Mesendoderm (in vitro differentiated cells): Measurements from ENCODE around the gene STIM2.

Experiments used
- DNase-seq: peaks from one replicate; pipeline ENCODE4 v3.0.0; 2013
- H2AK5ac ChIP-seq: 2 replicates; pipeline ENCODE4 v1.6.1; 2013; ENCODE audit warnings: low read length, inconsistent platforms
- H2BK120ac ChIP-seq: 2 replicates; pipeline ENCODE4 v1.6.1; 2013; ENCODE audit warnings: low read depth, mild to moderate bottlenecking, low read length, moderate library complexity, mixed read lengths
- H2BK15ac ChIP-seq: replicated peaks from 2 replicates; pipeline ENCODE4 v1.6.1; 2013; ENCODE audit warnings: low read depth, mild to moderate bottlenecking, moderate library complexity
- H2BK5ac ChIP-seq: 2 replicates; pipeline ENCODE4 v1.6.1; 2013; ENCODE audit warnings: low read length, inconsistent platforms
- H3K18ac ChIP-seq: 2 replicates; pipeline ENCODE4 v1.6.1; 2013; ENCODE audit warnings: mild to moderate bottlenecking, low read length, mixed read lengths
- H3K23ac ChIP-seq: one replicate; pipeline ENCODE4 v1.6.1; 2013; ENCODE audit warnings: low read length
- H3K27ac ChIP-seq: 2 replicates; pipeline ENCODE4 v1.5.1; 2013; ENCODE audit warnings: low read depth, mild to moderate bottlenecking, inconsistent platforms, low read length, moderate library complexity
- H3K27me3 ChIP-seq: 2 replicates; pipeline ENCODE4 v1.6.1; 2013; ENCODE audit warnings: low read length, control low read depth, mild to moderate bottlenecking, inconsistent platforms; ENCODE audit not compliant: insufficient read depth, poor library complexity
- H3K36me3 ChIP-seq: 2 replicates; pipeline ENCODE4 v1.6.1; 2013; ENCODE audit warnings: low read length, inconsistent platforms; ENCODE audit not compliant: control insufficient read depth, insufficient read depth
- H3K4ac ChIP-seq: one replicate; pipeline ENCODE4 v1.6.1; 2013; ENCODE audit warnings: low read depth, mild to moderate bottlenecking, low read length, moderate library complexity
- H3K4me1 ChIP-seq: 2 replicates; pipeline ENCODE4 v1.6.1; 2013; ENCODE audit warnings: low read depth, low read length, inconsistent platforms; ENCODE audit not compliant: control insufficient read depth
- H3K4me2 ChIP-seq: 2 replicates; pipeline ENCODE4 v1.6.1; 2013; ENCODE audit warnings: low read length
- H3K4me3 ChIP-seq: 2 replicates; pipeline ENCODE4 v1.5.1; 2013; ENCODE audit warnings: mild to moderate bottlenecking, low read length
- H3K56ac ChIP-seq: one replicate; pipeline ENCODE4 v1.6.1; 2013; ENCODE audit warnings: low read length
- H3K79me1 ChIP-seq: 2 replicates; pipeline ENCODE4 v1.6.1; 2013; ENCODE audit warnings: low read length, inconsistent platforms
- H3K79me2 ChIP-seq: 2 replicates; pipeline ENCODE4 v1.6.1; 2013; ENCODE audit warnings: mild to moderate bottlenecking, low read length; ENCODE audit not compliant: control insufficient read depth, insufficient read depth
- H3K9ac ChIP-seq: 2 replicates; pipeline ENCODE4 v1.6.1; 2013; ENCODE audit warnings: low read length, inconsistent platforms
- H4K5ac ChIP-seq: one replicate; pipeline ENCODE4 v1.6.1; 2013; ENCODE audit warnings: low read length
- H4K8ac ChIP-seq: one replicate; pipeline ENCODE4 v1.6.1; 2013; ENCODE audit warnings: low read depth, mild to moderate bottlenecking, control low read depth, low read length, moderate library complexity
- WGBS: extraction: QIAGEN DNeasy Blood & Tissue Kit; methylation state at CpG from one replicate; pipeline ENCODE4 v1.1.7; 2013; ENCODE audit warnings: low lambda C conversion rate, missing lambda C conversion rate; ENCODE audit not compliant: insufficient coverage; ENCODE audit errors: extremely low coverage; 5-methylcytosine and 5-hydroxymethylcytosine counted together

Gene STIM2

DNA sequence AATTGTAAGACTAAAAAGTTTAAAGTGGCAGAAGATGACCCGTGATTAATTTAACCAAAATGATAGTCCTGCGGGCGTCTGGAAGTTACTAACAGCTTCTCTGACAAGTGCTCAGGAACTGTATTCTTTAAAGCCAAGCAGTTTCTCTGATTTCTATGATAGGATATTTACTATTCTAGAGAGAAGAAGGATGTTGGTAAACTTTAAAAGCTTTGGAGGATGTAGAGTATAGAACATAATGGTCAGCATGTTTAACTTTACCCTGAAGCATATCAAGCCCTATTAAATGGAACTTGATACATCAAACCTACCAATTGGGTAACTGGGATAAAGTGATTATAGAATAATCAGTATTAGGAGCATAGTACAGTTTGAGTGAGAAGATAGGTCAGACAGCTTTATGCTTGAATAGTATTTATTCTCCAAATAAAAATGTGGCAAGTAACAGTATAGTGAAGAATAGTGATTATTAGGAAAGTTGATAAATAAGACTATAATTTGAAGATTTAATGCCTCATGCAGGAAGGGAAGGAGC is 1.8 kb downstream of the STIM2 start:
- Histone ChIP-seq H3K4me2 (no peak overlapping the region), H3K36me3 (no peaks in the 10 kb centered on the region), H3K9ac (no peak overlapping the region), H3K4ac (no peak overlapping the region), H3K4me1 (peaks cover 21% of the 10 kb centered on the region), H3K18ac (no peak overlapping the region), H2AK5ac (no peak overlapping the region), H3K27ac (no peak overlapping the region), H3K23ac (no peak overlapping the region), H3K79me1 (peaks cover 2% of the 10 kb centered on the region), H4K5ac (no peak overlapping the region), H2BK5ac (no peak overlapping the region), H3K79me2 (peaks cover 13% of the 10 kb centered on the region), H2BK120ac (no peak overlapping the region), H4K8ac (no peak overlapping the region), H3K4me3 (no peak overlapping the region), H3K27me3 (no peaks in the 10 kb centered on the region), H3K56ac (no peak overlapping the region), H2BK15ac (no peak overlapping the region)
- WGBS = no CpG with 5 or more reads among the region's 3 CpGs
- DNase-seq = no peak

GRCh38 chr4:26863512-26863911 is 2.9 kb downstream of the STIM2 start:
- no peak overlapping the region for H3K4me3 ChIP-seq

DNA sequence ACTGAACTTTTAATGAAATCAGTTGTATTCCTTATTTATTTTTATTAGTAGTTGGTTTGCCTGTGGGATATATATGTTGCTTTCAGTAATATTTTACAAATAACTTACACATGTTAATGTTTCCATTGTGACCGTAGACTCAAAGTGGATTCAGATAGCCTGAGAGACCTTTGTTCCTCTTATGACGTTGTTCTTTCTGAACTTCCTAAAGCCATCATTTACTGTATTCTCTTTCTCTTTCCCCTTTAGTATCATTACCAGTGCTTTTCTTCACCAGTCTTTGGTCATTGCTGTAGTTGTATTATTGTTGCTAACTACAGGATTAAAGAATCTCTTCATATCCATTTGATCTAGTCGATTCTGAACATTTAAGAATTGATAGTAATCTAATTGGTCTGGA is 4.3 kb downstream of the STIM2 start:
- H3K4ac ChIP-seq = no peak overlapping the region
- no peak overlapping the region for H4K5ac ChIP-seq
- DNase-seq = no peak
- H2BK120ac ChIP-seq = no peak overlapping the region
- WGBS = no CpG with 5 or more reads among the region's 3 CpGs
- no peaks in the 10 kb centered on the region for H3K36me3 ChIP-seq
- H3K18ac ChIP-seq = peak overlapping the region; percentile 28
- H3K27me3 ChIP-seq = no peaks in the 10 kb centered on the region
- peaks cover 6% of the 10 kb centered on the region for H3K79me1 ChIP-seq
- peaks cover 29% of the 10 kb centered on the region for H3K79me2 ChIP-seq
- no peak overlapping the region for H3K4me2 ChIP-seq
- H3K9ac ChIP-seq = no peak overlapping the region
- H3K4me3 ChIP-seq = no peak overlapping the region
- H3K23ac ChIP-seq = no peak overlapping the region
- no peak overlapping the region for H3K27ac ChIP-seq
- no peak overlapping the region for H2BK15ac ChIP-seq
- H4K8ac ChIP-seq = no peak overlapping the region
- H3K4me1 ChIP-seq = peaks cover 20% of the 10 kb centered on the region
- no peak overlapping the region for H3K56ac ChIP-seq
- no peak overlapping the region for H2BK5ac ChIP-seq
- H2AK5ac ChIP-seq = no peak overlapping the region

More at GRCh38 chr4:26863512-26863911, 2.9 kb downstream of the STIM2 start:
- peaks cover 2% of the 10 kb centered on the region for H3K79me1 ChIP-seq
- H3K18ac ChIP-seq = no peak overlapping the region
- no peak overlapping the region for H3K56ac ChIP-seq
- H4K8ac ChIP-seq = no peak overlapping the region
- H2AK5ac ChIP-seq = no peak overlapping the region
- H2BK120ac ChIP-seq = no peak overlapping the region
- H2BK15ac ChIP-seq = no peak overlapping the region
- H3K79me2 ChIP-seq = peaks cover 18% of the 10 kb centered on the region
- no peak overlapping the region for H2BK5ac ChIP-seq
- H3K4me2 ChIP-seq = no peak overlapping the region
- no peaks in the 10 kb centered on the region for H3K27me3 ChIP-seq
- WGBS = no CpG with 5 or more reads among the region's 5 CpGs
- DNase-seq = no peak
- no peaks in the 10 kb centered on the region for H3K36me3 ChIP-seq
- no peak overlapping the region for H4K5ac ChIP-seq
- no peak overlapping the region for H3K23ac ChIP-seq
- H3K4me1 ChIP-seq = peaks cover 25% of the 10 kb centered on the region
- no peak overlapping the region for H3K9ac ChIP-seq
- no peak overlapping the region for H3K4ac ChIP-seq
- no peak overlapping the region for H3K27ac ChIP-seq

DNA sequence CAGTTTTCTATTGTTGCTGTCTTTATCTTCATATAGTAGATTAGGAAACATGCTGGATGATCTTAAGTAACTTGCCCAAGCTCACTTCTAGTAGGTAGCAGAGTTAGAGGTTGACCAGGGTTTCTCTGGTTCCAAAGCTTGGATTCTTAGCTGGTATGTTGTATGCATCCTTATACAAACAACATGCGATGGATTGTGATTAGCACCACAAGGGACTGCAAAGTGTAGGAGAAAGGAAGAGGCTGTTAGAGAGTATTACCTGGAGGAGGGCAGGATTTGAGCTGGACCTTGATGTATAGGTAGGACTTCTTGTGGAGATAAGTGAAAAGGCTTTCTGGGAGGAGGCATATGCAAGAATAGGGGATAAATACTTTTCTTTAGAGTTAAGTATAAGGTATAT is 5.6 kb downstream of the STIM2 start:
- peak; percentile 66 for DNase-seq
- Histone ChIP-seq H3K4me2 (no peak overlapping the region), H4K5ac (no peak overlapping the region), H2BK120ac (peak overlapping the region; percentile 61), H3K4me1 (peaks cover 24% of the 10 kb centered on the region), H3K18ac (peak overlapping the region; percentile 60), H3K79me1 (peaks cover 6% of the 10 kb centered on the region), H3K56ac (no peak overlapping the region), H3K27me3 (no peaks in the 10 kb centered on the region), H3K9ac (no peak overlapping the region), H2BK15ac (peak overlapping the region; percentile 7), H3K79me2 (peaks cover 30% of the 10 kb centered on the region), H3K27ac (peak overlapping the region; percentile 5), H2AK5ac (no peak overlapping the region), H3K4me3 (no peak overlapping the region), H3K23ac (no peak overlapping the region), H3K36me3 (no peaks in the 10 kb centered on the region), H2BK5ac (no peak overlapping the region), H3K4ac (peak overlapping the region; percentile 36), H4K8ac (no peak overlapping the region)
- WGBS = no CpG with 5 or more reads among the region's 1 CpG

GRCh38 chr4:26866781-26867180 is 6.1 kb downstream of the STIM2 start:
- no peak overlapping the region for H3K23ac ChIP-seq
- no peak overlapping the region for H2BK120ac ChIP-seq
- no peak overlapping the region for H2BK5ac ChIP-seq
- H3K9ac ChIP-seq = no peak overlapping the region
- no peaks in the 10 kb centered on the region for H3K27me3 ChIP-seq
- H3K36me3 ChIP-seq = no peaks in the 10 kb centered on the region
- no peak overlapping the region for H3K18ac ChIP-seq
- H3K79me1 ChIP-seq = peaks cover 6% of the 10 kb centered on the region
- WGBS = 100% methylated on average over 1 of the region's 2 CpGs
- H3K79me2 ChIP-seq = peaks cover 29% of the 10 kb centered on the region
- H4K5ac ChIP-seq = no peak overlapping the region
- no peak overlapping the region for H3K56ac ChIP-seq
- peaks cover 24% of the 10 kb centered on the region for H3K4me1 ChIP-seq
- no peak overlapping the region for H3K4me2 ChIP-seq
- H2BK15ac ChIP-seq = no peak overlapping the region
- no peak overlapping the region for H3K27ac ChIP-seq
- H3K4me3 ChIP-seq = no peak overlapping the region
- peak; percentile 77 for DNase-seq
- no peak overlapping the region for H3K4ac ChIP-seq
- no peak overlapping the region for H4K8ac ChIP-seq
- H2AK5ac ChIP-seq = no peak overlapping the region
